GM23338 (cell line): ENCODE measurements around the gene NLRP9. TPM values are rescaled to one million over a fixed set of nuclear protein-coding genes. Genes with fewer than 3 reads are reported as not detected.

ENCODE experiments used
- ATAC-seq: fragments of 200-7000 bp; cut with Tn5 transposase; 3 replicates; pipeline ENCODE4 v1.9.1; 2020
- DNase-seq: peaks from one replicate; pipeline ENCODE4 v3.0.0-alpha.2; 2015; ENCODE audit warnings: low spot score
- H2AFZ ChIP-seq: fragments of 200-600 bp; sonication (generic); 2 replicates; pipeline ENCODE4 v1.8.0; 2016; ENCODE audit warnings: antibody characterized with exemption, mild to moderate bottlenecking, moderate library complexity
- H3F3A ChIP-seq: fragments of 200-600 bp; sonication (generic); replicated peaks from 2 replicates; pipeline ENCODE4 v1.8.0; 2017; ENCODE audit warnings: antibody characterized with exemption, mixed run types, low read depth
- H3K27ac ChIP-seq: fragments of 200-600 bp; sonication (generic); 2 replicates; pipeline ENCODE4 v1.6.1; 2016; ENCODE audit warnings: low read depth
- H3K27me3 ChIP-seq: fragments of 200-600 bp; sonication (generic); 2 replicates; pipeline ENCODE4 v1.8.0; 2016; ENCODE audit warnings: mild to moderate bottlenecking, mixed run types, moderate library complexity; ENCODE audit not compliant: insufficient read depth
- H3K36me3 ChIP-seq: fragments of 200-600 bp; sonication (generic); 2 replicates; pipeline ENCODE4 v1.8.0; 2016; ENCODE audit warnings: mild to moderate bottlenecking; ENCODE audit not compliant: insufficient read depth
- H3K4me1 ChIP-seq: fragments of 200-600 bp; sonication (generic); 2 replicates; pipeline ENCODE4 v1.8.0; 2016; ENCODE audit warnings: mild to moderate bottlenecking, moderate library complexity; ENCODE audit not compliant: insufficient read depth
- H3K4me2 ChIP-seq: fragments of 200-600 bp; sonication (generic); 2 replicates; pipeline ENCODE4 v1.7.1; 2017; ENCODE audit warnings: mixed run types
- H3K4me3 ChIP-seq: fragments of 200-600 bp; sonication (generic); 2 replicates; pipeline ENCODE4 v1.6.1; 2016; ENCODE audit warnings: mixed run types
- H3K79me2 ChIP-seq: fragments of 200-600 bp; sonication (generic); replicated peaks from 2 replicates; pipeline ENCODE4 v1.8.0; 2017; ENCODE audit warnings: mild to moderate bottlenecking; ENCODE audit not compliant: insufficient read depth
- H3K9me2 ChIP-seq: fragments of 200-600 bp; sonication (generic); 2 replicates; pipeline ENCODE4 v1.8.0; 2017; ENCODE audit not compliant: insufficient read depth
- H4K20me1 ChIP-seq: fragments of 200-600 bp; sonication (generic); replicated peaks from 2 replicates; pipeline ENCODE4 v1.8.0; 2017; ENCODE audit warnings: mild to moderate bottlenecking; ENCODE audit not compliant: insufficient read depth
- H3K27ac Mint-ChIP-seq: 2 replicates; pipeline ENCODE4 v1.8.0; 2020; ENCODE audit warnings: inconsistent platforms, mild to moderate bottlenecking, moderate library complexity, mixed read lengths
- H3K27me3 Mint-ChIP-seq: 3 replicates; pipeline ENCODE4 v1.8.0; 2022; ENCODE audit warnings: low read depth, mild to moderate bottlenecking, moderate library complexity, mixed read lengths, inconsistent platforms; ENCODE audit not compliant: insufficient read depth, poor library complexity
- H3K36me3 Mint-ChIP-seq: 3 replicates; pipeline ENCODE4 v1.8.0; 2021; ENCODE audit warnings: low read depth, mild to moderate bottlenecking, inconsistent platforms, moderate library complexity, mixed read lengths
- H3K4me1 Mint-ChIP-seq: 3 replicates; pipeline ENCODE4 v1.8.0; 2020; ENCODE audit warnings: mild to moderate bottlenecking, inconsistent platforms, mixed read lengths
- H3K4me3 Mint-ChIP-seq: 3 replicates; pipeline ENCODE4 v1.8.0; 2021; ENCODE audit warnings: moderate library complexity, mild to moderate bottlenecking, inconsistent platforms, mixed read lengths
- H3K9me3 Mint-ChIP-seq: 3 replicates; pipeline ENCODE4 v1.8.0; 2020; ENCODE audit warnings: moderate library complexity, mild to moderate bottlenecking, inconsistent platforms, mixed read lengths
- CREB1 ChIP-seq: fragments of 250-450 bp; sonication (Bioruptor Pico); IDR thresholded peaks from 2 replicates; pipeline ENCODE4 v1.5.0; 2020; ENCODE audit warnings: low read depth, mild to moderate bottlenecking, moderate library complexity
- EZH2phosphoT487 ChIP-seq: fragments of 200-600 bp; sonication (generic); IDR thresholded peaks from one replicate; pipeline ENCODE4 v1.8.1; 2018; ENCODE audit warnings: antibody characterized with exemption; ENCODE audit not compliant: unreplicated experiment
- POLR2AphosphoS5 ChIP-seq: IDR thresholded peaks from 2 replicates; pipeline ENCODE4 v1.6.1; 2016; ENCODE audit warnings: antibody characterized with exemption, low read depth
- REST ChIP-seq: IDR thresholded peaks from one replicate; pipeline ENCODE4 v1.6.1; 2018; ENCODE audit warnings: antibody characterized with exemption; ENCODE audit not compliant: unreplicated experiment
- STAT1 ChIP-seq: IDR thresholded peaks from one replicate; pipeline ENCODE4 v1.6.1; 2016; ENCODE audit warnings: antibody characterized with exemption; ENCODE audit not compliant: unreplicated experiment
- ZNF114 ChIP-seq: fragments of 250-450 bp; sonication (Bioruptor Pico); IDR thresholded peaks from 2 replicates; pipeline ENCODE4 v1.5.0; 2020; ENCODE audit warnings: mild to moderate bottlenecking, moderate library complexity
- ZNF331 ChIP-seq: fragments of 250-450 bp; sonication (Bioruptor Pico); IDR thresholded peaks from 2 replicates; pipeline ENCODE4 v1.5.0; 2020; ENCODE audit warnings: low read depth, mild to moderate bottlenecking, moderate library complexity
- ZNF462 ChIP-seq: fragments of 250-450 bp; sonication (Bioruptor Pico); IDR thresholded peaks from 2 replicates; pipeline ENCODE4 v1.5.0; 2020; ENCODE audit warnings: mild to moderate bottlenecking, moderate library complexity
- polyA plus RNA-seq: library from polyadenylated mRNA; unstranded; fragments of >200 nt; fragmentation: Nextera tagmentation; extraction: Ambion mirVana; gene quantifications from 2 replicates; pipeline ENCODE4 v1.2.1, GENCODE V29; 2016
- total RNA-seq: library from RNA; depleted of rRNA; stranded (reverse); fragments of >200 nt; shearing (Covaris generic); gene quantifications from 2 replicates; pipeline ENCODE4 v1.2.3, GENCODE V29; 2014
- TF ChIP-seq, protein P1 (sequence below): IDR thresholded peaks from 2 replicates; pipeline ENCODE4 v1.6.1; 2016; ENCODE audit warnings: antibody characterized with exemption

NLRP9 gene
- total and polyA plus RNA-seq, 2 experiments from 2014 or later, result not detected

DNA sequence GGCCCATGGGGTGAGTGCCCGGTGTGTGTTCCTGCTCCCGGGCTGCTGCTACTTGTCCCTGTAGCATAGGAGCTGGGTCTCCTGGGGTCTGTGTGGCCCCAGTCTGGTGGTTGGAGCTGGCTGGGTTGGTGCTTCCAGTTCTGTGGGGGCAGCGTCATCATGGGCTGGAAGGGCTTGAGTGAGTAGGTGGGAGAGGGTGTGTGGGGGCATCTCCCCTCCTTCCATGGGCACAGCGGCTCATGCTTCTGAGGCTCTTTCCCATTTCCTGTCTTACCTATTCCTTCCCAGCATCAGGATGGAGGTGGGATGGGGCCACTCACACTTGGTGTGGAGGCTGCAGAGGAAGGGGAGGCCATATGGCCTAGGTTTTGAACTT is 71.2 kb downstream of the NLRP9 start:
- H3K9me3 Mint-ChIP-seq, result peaks cover 5% of the 10 kb centered on the region; the same call in 1 of the 3 replicates
- Histone ChIP-seq H3F3A (peaks cover 23% of the 10 kb centered on the region), H3K27ac (no peak overlapping the region), H3K27me3 (no peaks in the 10 kb centered on the region), H3K4me3 (no peak overlapping the region), H3K4me1 (peaks cover 3% of the 10 kb centered on the region; the same call in 1 of the 2 replicates), H3K36me3 (peaks cover 40% of the 10 kb centered on the region), H3K9me2 (no peaks in the 10 kb centered on the region), H4K20me1 (peaks cover 36% of the 10 kb centered on the region), H3K4me2 (no peak overlapping the region), H2AFZ (no peak overlapping the region), H3K79me2 (peaks cover 77% of the 10 kb centered on the region)
- ATAC-seq (no peak), DNase-seq (no peak)
- peaks cover 93% of the 10 kb centered on the region for H3K36me3 Mint-ChIP-seq
- peaks cover 15% of the 10 kb centered on the region for H3K4me1 Mint-ChIP-seq
- H3K4me3 Mint-ChIP-seq, result no peak overlapping the region
- TF ChIP-seq, protein P1, sequence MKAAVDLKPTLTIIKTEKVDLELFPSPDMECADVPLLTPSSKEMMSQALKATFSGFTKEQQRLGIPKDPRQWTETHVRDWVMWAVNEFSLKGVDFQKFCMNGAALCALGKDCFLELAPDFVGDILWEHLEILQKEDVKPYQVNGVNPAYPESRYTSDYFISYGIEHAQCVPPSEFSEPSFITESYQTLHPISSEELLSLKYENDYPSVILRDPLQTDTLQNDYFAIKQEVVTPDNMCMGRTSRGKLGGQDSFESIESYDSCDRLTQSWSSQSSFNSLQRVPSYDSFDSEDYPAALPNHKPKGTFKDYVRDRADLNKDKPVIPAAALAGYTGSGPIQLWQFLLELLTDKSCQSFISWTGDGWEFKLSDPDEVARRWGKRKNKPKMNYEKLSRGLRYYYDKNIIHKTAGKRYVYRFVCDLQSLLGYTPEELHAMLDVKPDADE, result no peak
- no peak for TF ChIP-seq POLR2AphosphoS5
- no peak for TF ChIP-seq ZNF462 (CRISPR knock-in tag)
- TF ChIP-seq ZNF331 (CRISPR knock-in tag), result no peak
- no peak for TF ChIP-seq CREB1
- TF ChIP-seq EZH2phosphoT487, result no peak
- no peak for TF ChIP-seq STAT1
- no peak for TF ChIP-seq REST
- no peak for TF ChIP-seq ZNF114 (CRISPR knock-in tag)
- H3K27me3 Mint-ChIP-seq, result peaks cover 36% of the 10 kb centered on the region
- H3K27ac Mint-ChIP-seq, result no peak overlapping the region
